Activated CD4-positive, alpha-beta T cell treated with anti-CD3 and anti-CD28 coated beads for 1 hour (primary cell): ENCODE results near the gene MCRIP1.

Experiments used
- DNase-seq: peaks from one replicate; pipeline ENCODE4 v3.0.0-alpha.2; 2020

The MCRIP1 gene

GRCh38 chr17:81802856-81803643 is 30.0 kb downstream of the MCRIP1 start:
- no peak for DNase-seq

- no peak for DNase-seq
Observed at GRCh38 chr17:81802048-81802758, 30.9 kb downstream of the MCRIP1 start.

GRCh38 chr17:81801327-81801726 is 31.8 kb downstream of the MCRIP1 start:
- no peak for DNase-seq

- DNase-seq, result no peak
Observed at GRCh38 chr17:81794509-81794908, 38.6 kb downstream of the MCRIP1 start.

- no peak for DNase-seq
Observed at GRCh38 chr17:81794074-81794476, 39.0 kb downstream of the MCRIP1 start.

GRCh38 chr17:81792675-81793615 is 40.1 kb downstream of the MCRIP1 start:
- DNase-seq, result no peak
